Right lobe of liver (tissue), 6 donors: ENCODE data around the gene GTF2IRD1. TPM values are rescaled to one million over a fixed set of nuclear protein-coding genes. Genes with fewer than 3 reads are reported as not detected.

Source experiments
- ATAC-seq, 4 donors: fragments of 200-7000 bp; cut with Tn5 transposase; one replicate each; pipeline ENCODE4 v1.9.1; 2020; ENCODE audit warnings: mild to moderate bottlenecking in 4 of 4, moderate library complexity in 4 of 4
- DNase-seq, 3 donors: peaks; one replicate each; pipeline ENCODE4 v3.0.0-alpha.2; 2020
- H3K27ac ChIP-seq, 3 donors: fragments of 200-600 bp; one replicate each; pipeline ENCODE4 v1.8.0; 2022
- H3K27me3 ChIP-seq, 2 donors: fragments of 200-600 bp; one replicate each; pipeline ENCODE4 v1.8.0; 2022
- H3K36me3 ChIP-seq, 4 donors: fragments of 200-600 bp; sonication (generic) in 1 of 4; one replicate each; pipeline versions ENCODE4 v1.5.1 to v1.8.0; 2017 to 2022; ENCODE audit warnings: control low read depth in 1 of 4
- H3K4me1 ChIP-seq, 4 donors: fragments of 200-600 bp; sonication (generic) in 1 of 4; one replicate each; pipeline versions ENCODE4 v1.5.1 to v1.8.0; 2017 to 2022; ENCODE audit warnings: control low read depth in 1 of 4
- H3K4me3 ChIP-seq, 3 donors: fragments of 200-600 bp; one replicate each; pipeline ENCODE4 v1.8.0; 2022
- H3K9me3 ChIP-seq, 4 donors: fragments of 200-600 bp; sonication (generic) in 1 of 4; one replicate each; pipeline versions ENCODE4 v1.5.1 to v1.8.0; 2017 to 2022; ENCODE audit warnings: control low read depth in 1 of 4
- POLR2A ChIP-seq: fragments of 450-650 bp; IDR thresholded peaks from one replicate; pipeline ENCODE4 v1.6.1; 2017; ENCODE audit warnings: antibody characterized with exemption, mild to moderate bottlenecking
- WGBS: methylation state at CpG from one replicate; pipeline ENCODE4 v1.1.6; 2018; ENCODE audit warnings: low coverage, low lambda C conversion rate; ENCODE audit not compliant: insufficient coverage; ENCODE audit errors: missing lambda C conversion rate; 5-methylcytosine and 5-hydroxymethylcytosine counted together
- intact Hi-C, 2 donors: fragments of 100-400 bp; cut with DNase I; formaldehyde crosslinking; loops; one replicate each; pipeline versions ENCODE4 v1.11.2 to v1.14.1; 2022
- total RNA-seq, 6 experiments: library from RNA; depleted of rRNA in 2 of 6; stranded (reverse); fragments of >200 nt in 2 of 6; fragmentation: NEBNext Ultra II Directional in 3 of 6; extraction: Animal tissue kit (Norgen Biotek cat#: 25700) in 3 of 6; gene quantifications; one replicate each; pipeline versions ENCODE4 v1.1.0 to v1.2.4, GENCODE V29; 2016 to 2023
- TF ChIP-seq, protein P1 (sequence below), 4 donors: fragments of 200-600 bp in 3 of 4; fragments of 450-650 bp in 1 of 4; IDR thresholded peaks; one replicate each; pipeline versions ENCODE4 v1.5.1 to v1.8.0; 2016 to 2022; ENCODE audit warnings: antibody characterized with exemption in 4 of 4, mild to moderate bottlenecking in 2 of 4
- donor health status: DM: no; HTN: yes; CAD: no.
- donor health status: DM: no; HTN: no; CAD: no.
- donor health status: DM: no; HTN: no; CAD: no.
- donor health status: DM: no; HTN: yes; CAD: no.
- donor health status: DM: no; HTN: yes; CAD: no.

The GTF2IRD1 gene
- total RNA-seq, 6 experiments from 2014 or later, result 1.9 to 9.8 (median 6.5) TPM

DNA sequence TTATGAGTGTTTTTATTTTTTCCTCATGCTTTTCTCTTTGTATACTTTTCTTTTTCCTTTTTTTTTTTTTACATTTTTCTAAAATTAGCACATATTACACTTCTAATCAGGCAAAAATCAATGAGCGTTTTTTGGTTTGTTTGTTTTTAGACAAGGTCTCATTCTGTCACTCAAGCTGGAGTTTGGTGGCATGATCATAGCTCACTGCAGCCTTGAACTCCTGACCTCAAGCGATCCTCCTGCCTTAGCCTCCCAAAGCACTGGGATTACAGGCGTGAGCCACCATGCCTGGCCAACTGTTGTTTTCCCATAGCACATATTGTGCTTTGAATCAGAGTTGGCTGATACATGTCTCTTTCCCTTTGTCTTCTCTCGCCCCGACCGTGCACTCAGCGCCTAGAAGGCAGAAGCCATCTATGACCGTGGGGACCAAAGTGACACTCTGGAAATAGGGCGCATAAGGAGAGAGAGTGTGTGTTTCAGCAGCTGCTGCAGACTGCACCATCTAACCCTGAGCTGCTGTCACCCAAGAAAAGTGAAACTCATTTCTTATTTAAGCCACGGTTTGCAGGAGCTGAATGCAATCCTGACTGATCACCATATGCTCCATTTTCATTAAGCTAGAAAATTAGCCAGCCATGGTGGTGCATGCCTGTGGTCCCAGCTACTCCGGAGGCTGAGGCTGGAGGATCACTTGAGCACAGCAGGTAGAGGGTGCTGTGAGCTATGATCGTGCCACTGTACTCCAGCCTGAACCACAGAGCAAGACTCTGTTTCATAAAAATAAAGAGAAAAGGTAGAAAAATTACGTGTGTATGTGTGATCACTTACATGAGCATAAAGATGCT, 162.5 kb downstream of the GTF2IRD1 start:
- DNase-seq (no peak), ATAC-seq (no peak)
- H3K4me1 ChIP-seq, result no peaks in the 10 kb centered on the region
- H3K27ac ChIP-seq, result no peak overlapping the region
- H3K36me3 ChIP-seq, result no peaks in the 10 kb centered on the region
- 76% methylated on average over 12 of the region's 13 CpGs for WGBS
- H3K4me3 ChIP-seq, result no peak overlapping the region
- no peaks in the 10 kb centered on the region for H3K27me3 ChIP-seq
- no peaks in the 10 kb centered on the region for H3K9me3 ChIP-seq
- intact Hi-C loops, result no loop called here
- TF ChIP-seq POLR2A, result no peak

DNA sequence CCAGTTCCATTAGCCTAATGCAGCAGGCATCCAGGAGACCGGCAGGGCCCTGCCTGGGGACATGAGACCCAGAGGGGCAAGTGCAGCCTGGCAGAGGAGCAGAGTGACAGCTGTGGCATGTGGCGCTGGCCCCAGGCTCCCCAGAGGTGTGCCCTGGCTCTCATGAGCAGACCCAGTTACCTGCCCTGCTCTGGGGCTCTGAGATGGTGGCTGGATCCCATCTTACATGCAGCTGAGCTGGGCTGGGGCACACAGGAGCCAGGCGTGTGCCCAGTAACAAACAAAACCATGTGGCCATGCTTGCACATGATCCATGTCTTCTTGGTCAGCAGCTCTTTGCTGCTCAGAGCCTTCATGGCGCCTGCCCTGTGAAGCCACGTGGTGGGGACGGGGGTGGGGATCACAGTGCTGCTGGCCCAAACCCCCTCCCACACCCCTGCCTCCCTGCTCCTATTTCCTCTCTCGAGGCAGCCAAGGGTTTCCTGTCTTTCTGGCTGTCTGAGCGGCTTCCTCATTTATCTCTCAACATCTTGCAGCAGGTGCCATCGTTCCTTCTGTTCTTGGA, 163.6 kb downstream of the GTF2IRD1 start:
- TF ChIP-seq, protein P1, sequence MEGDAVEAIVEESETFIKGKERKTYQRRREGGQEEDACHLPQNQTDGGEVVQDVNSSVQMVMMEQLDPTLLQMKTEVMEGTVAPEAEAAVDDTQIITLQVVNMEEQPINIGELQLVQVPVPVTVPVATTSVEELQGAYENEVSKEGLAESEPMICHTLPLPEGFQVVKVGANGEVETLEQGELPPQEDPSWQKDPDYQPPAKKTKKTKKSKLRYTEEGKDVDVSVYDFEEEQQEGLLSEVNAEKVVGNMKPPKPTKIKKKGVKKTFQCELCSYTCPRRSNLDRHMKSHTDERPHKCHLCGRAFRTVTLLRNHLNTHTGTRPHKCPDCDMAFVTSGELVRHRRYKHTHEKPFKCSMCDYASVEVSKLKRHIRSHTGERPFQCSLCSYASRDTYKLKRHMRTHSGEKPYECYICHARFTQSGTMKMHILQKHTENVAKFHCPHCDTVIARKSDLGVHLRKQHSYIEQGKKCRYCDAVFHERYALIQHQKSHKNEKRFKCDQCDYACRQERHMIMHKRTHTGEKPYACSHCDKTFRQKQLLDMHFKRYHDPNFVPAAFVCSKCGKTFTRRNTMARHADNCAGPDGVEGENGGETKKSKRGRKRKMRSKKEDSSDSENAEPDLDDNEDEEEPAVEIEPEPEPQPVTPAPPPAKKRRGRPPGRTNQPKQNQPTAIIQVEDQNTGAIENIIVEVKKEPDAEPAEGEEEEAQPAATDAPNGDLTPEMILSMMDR (IDR thresholded peaks at IDR 0.05), result no peak
- TF ChIP-seq POLR2A, result no peak
- no peaks in the 10 kb centered on the region for H3K36me3 ChIP-seq
- ATAC-seq, result peak; percentile 41 to 68 (median 58)
- H3K9me3 ChIP-seq, result no peaks in the 10 kb centered on the region
- 22% methylated on average over 5 of the region's 9 CpGs for WGBS
- no peaks in the 10 kb centered on the region for H3K27me3 ChIP-seq
- H3K27ac ChIP-seq, result no peak overlapping the region
- no peaks in the 10 kb centered on the region for H3K4me1 ChIP-seq
- intact Hi-C loops, result no loop called here
- peak in 1 of 3 donors; percentile 35 for DNase-seq
- no peak overlapping the region for H3K4me3 ChIP-seq

DNA sequence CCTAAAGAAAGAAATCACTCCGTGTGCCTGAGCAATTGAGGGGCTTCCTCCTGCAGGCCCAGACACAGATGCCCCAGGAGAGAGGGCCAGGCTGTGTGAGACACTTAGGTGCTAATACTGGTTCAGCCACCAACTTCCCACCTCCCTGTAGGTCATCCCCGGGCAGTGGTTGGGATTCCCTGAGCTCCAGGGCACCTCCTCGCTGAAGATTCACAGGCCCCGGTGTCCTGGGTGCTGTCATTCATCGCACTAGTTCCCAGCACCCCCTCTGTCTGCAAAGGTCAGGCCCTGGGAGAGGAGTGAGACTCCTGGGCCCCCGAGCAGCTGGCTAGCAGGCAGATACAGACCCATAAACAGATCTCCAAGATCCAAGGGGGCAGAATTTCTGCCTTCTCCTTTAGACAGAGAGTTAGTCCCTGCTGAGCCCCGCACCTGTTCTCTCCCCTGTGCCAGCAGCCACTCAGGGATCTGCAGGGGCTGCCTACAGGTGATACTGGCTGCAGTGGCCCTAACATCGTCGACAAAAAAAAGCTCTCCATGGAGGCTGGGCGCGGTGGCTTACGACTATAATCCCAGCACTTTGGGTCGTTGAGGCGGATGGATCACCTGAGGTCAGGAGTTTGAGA, 165.6 kb downstream of the GTF2IRD1 start:
- WGBS, result 91% methylated on average over 10 of the region's 14 CpGs
- no peaks in the 10 kb centered on the region for H3K9me3 ChIP-seq
- no peaks in the 10 kb centered on the region for H3K4me1 ChIP-seq
- DNase-seq, result no peak
- H3K27me3 ChIP-seq, result no peaks in the 10 kb centered on the region
- ATAC-seq, result no peak
- no peak overlapping the region for H3K27ac ChIP-seq
- H3K4me3 ChIP-seq, result no peak overlapping the region
- TF ChIP-seq, protein P1 (IDR thresholded peaks at IDR 0.05), result no peak
- TF ChIP-seq POLR2A, result no peak
- intact Hi-C loops, result no loop called here
- no peaks in the 10 kb centered on the region for H3K36me3 ChIP-seq

DNA sequence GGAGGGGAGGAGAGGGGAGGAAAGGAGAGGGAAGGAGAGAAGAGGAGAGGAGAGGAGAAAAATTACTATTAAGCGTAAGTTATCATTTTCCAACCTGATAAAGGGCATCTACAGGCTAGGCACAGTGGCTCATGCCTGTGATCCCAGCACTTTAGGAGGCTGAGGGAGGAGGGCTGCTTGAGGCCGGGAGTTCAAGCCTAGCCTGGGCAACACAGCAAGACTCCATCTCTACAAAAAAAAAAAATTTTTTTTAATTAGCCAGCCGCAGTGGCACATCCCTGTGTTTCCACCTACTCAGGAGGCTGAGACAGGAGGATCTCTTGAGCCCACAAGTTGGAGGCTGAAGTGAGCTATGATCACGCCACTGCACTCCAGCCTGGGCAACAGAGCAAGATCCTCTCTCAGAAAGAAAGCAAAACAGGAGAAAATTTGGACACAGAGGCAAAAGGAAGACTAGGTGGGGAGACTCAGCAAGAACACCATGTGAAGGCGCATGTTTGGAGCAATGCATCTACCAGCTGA, 168.6 kb downstream of the GTF2IRD1 start:
- peaks cover 0 to 14% (median 1%) of the 10 kb centered on the region in 4 donors for H3K4me1 ChIP-seq
- no peak overlapping the region for H3K27ac ChIP-seq
- ATAC-seq (no peak), DNase-seq (no peak)
- WGBS, result 96% methylated on average over 4 of the region's 5 CpGs
- TF ChIP-seq, protein P1 (IDR thresholded peaks at IDR 0.05), result no peak
- no peak for TF ChIP-seq POLR2A
- intact Hi-C loops, result no loop called here
- no peaks in the 10 kb centered on the region for H3K36me3 ChIP-seq
- H3K27me3 ChIP-seq, result no peaks in the 10 kb centered on the region
- H3K9me3 ChIP-seq, result no peaks in the 10 kb centered on the region
- H3K4me3 ChIP-seq, result no peak overlapping the region

DNA sequence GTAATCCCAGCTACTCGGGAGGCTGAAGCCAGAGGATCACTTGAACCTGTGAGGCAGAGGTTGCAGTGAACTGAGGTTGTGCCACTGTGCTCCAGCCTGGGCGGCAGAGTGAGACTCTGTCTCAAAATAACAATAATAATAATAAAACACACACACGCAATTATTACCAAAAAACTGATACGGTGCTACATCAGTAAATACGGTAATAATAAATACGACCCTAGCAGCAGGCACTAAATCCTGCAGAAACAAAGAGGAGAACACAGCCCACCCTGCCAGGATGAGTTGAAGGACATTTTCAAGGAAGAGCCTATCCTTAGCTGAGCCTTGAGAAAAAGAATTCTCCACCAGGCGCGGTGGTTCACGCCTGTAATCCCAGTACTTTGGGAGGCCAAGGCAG, 169.4 kb downstream of the GTF2IRD1 start:
- DNase-seq, result no peak
- intact Hi-C loops, result no loop called here
- ATAC-seq, result no peak
- H3K9me3 ChIP-seq, result no peaks in the 10 kb centered on the region
- H3K4me3 ChIP-seq, result no peak overlapping the region
- H3K36me3 ChIP-seq, result no peaks in the 10 kb centered on the region
- no peak for TF ChIP-seq POLR2A
- TF ChIP-seq, protein P1 (IDR thresholded peaks at IDR 0.05), result no peak
- H3K4me1 ChIP-seq, result peaks cover 0 to 23% (median 4%) of the 10 kb centered on the region in 4 donors
- no peaks in the 10 kb centered on the region for H3K27me3 ChIP-seq
- WGBS, result 79% methylated on average over 5 of the region's 9 CpGs
- no peak overlapping the region for H3K27ac ChIP-seq
